ENCODE data around the gene TRIM40.

DNA sequence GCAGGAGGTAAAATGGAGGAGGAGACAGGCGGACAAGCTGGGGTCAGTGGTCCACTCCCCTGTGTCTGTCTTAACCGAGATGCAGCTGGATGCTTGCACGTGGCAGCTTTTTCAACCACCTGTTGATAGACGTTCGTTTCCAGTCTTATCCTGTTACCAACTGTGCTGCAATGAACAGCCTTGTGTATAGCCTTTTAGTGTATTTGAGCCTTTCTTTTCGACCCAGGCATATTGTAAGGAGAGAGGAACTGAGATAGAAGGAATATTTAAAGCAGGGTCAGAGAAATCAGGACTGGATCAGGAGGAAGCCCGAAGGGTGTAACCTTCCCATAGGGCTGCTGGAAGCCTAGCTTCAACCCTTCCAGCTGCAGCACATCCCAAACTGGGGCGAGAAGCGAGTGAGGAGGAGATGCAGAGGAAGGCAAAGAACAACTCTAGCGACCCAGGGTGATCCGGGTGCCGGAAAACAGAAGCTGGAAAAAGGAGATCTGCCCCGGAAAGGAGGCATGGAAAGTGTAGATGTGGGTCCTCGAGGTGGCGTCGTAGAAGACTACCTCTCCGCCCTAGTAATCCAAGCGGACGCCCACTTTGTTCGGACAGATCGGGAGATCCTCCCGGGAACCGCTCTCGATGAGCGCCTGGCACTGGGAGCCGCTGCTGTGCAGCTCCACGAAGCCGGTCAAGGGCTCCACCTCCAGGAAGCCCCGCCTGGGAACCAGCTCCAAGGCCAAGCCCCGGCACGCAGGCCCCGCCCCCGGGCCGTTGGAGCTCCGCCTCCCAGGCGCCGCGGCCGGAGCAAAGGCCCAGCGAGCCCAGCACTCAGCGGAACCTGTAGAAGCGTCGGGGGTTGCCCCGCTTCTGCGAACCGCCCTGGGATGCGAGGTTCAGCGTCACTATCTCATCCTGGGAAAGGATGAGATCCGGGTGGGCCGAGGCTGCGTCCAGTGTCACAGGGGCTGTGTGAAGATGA, 34.2 kb upstream of the TRIM40 start:
- TF ChIP-seq, protein P1, sequence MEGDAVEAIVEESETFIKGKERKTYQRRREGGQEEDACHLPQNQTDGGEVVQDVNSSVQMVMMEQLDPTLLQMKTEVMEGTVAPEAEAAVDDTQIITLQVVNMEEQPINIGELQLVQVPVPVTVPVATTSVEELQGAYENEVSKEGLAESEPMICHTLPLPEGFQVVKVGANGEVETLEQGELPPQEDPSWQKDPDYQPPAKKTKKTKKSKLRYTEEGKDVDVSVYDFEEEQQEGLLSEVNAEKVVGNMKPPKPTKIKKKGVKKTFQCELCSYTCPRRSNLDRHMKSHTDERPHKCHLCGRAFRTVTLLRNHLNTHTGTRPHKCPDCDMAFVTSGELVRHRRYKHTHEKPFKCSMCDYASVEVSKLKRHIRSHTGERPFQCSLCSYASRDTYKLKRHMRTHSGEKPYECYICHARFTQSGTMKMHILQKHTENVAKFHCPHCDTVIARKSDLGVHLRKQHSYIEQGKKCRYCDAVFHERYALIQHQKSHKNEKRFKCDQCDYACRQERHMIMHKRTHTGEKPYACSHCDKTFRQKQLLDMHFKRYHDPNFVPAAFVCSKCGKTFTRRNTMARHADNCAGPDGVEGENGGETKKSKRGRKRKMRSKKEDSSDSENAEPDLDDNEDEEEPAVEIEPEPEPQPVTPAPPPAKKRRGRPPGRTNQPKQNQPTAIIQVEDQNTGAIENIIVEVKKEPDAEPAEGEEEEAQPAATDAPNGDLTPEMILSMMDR (IDR thresholded peaks at IDR 0.05) = no peak
- TF ChIP-seq EP300 (IDR thresholded peaks at IDR 0.05) (no peak), POLR2A (IDR thresholded peaks at IDR 0.05) (no peak)
